Neuronal stem cell (in vitro differentiated cells): ENCODE results near the gene ELP6. TPM values are rescaled to one million over a fixed set of nuclear protein-coding genes. Genes with fewer than 3 reads are reported as not detected.

Source experiments
- DNase-seq: peaks from one replicate; pipeline ENCODE4 v3.0.0-alpha.2; 2013; ENCODE audit warnings: low spot score
- H2AFZ ChIP-seq: one replicate; pipeline ENCODE4 v1.6.1; 2013; ENCODE audit warnings: mild to moderate bottlenecking, low read length, inconsistent platforms
- H2AK5ac ChIP-seq: 2 replicates; pipeline ENCODE4 v1.6.1; 2013; ENCODE audit warnings: low read depth, mild to moderate bottlenecking, inconsistent platforms, low read length, moderate library complexity, mixed read lengths
- H2BK120ac ChIP-seq: 2 replicates; pipeline ENCODE4 v1.6.1; 2013; ENCODE audit warnings: low read depth, mild to moderate bottlenecking, inconsistent platforms, low read length, moderate library complexity, mixed read lengths
- H2BK12ac ChIP-seq: one replicate; pipeline ENCODE4 v1.6.1; 2013; ENCODE audit warnings: low read length, inconsistent platforms
- H2BK15ac ChIP-seq: 2 replicates; pipeline ENCODE4 v1.6.1; 2013; ENCODE audit warnings: mild to moderate bottlenecking, low read length, inconsistent platforms, mixed read lengths
- H2BK5ac ChIP-seq: one replicate; pipeline ENCODE4 v1.6.1; 2013; ENCODE audit warnings: inconsistent platforms, mild to moderate bottlenecking, low read length, moderate library complexity
- H3K14ac ChIP-seq: one replicate; pipeline ENCODE4 v1.6.1; 2013; ENCODE audit warnings: low read length, inconsistent platforms
- H3K18ac ChIP-seq: 2 replicates; pipeline ENCODE4 v1.6.1; 2013; ENCODE audit warnings: low read length, inconsistent platforms
- H3K23ac ChIP-seq: 2 replicates; pipeline ENCODE4 v1.6.1; 2013; ENCODE audit warnings: low read depth, mild to moderate bottlenecking, mixed read lengths, low read length, inconsistent platforms; ENCODE audit not compliant: poor library complexity
- H3K27ac ChIP-seq: replicated peaks from 3 replicates; pipeline ENCODE4 v1.5.1; 2013; ENCODE audit warnings: low read length, inconsistent platforms
- H3K27me3 ChIP-seq, 3 experiments: 2 replicates each; pipeline ENCODE4 v1.6.1; 2013; ENCODE audit warnings: low read length in 3 of 3, mild to moderate bottlenecking in 2 of 3, inconsistent platforms in 1 of 3, low read depth in 1 of 3, mixed read lengths in 1 of 3, moderate library complexity in 1 of 3; ENCODE audit not compliant: control insufficient read depth in 3 of 3, insufficient read depth in 3 of 3
- H3K36me3 ChIP-seq, 2 donors: replicated peaks in 1 of 2; 2 replicates each; pipeline ENCODE4 v1.6.1; 2013; ENCODE audit warnings: low read length in 2 of 2; ENCODE audit not compliant: control insufficient read depth in 2 of 2, insufficient read depth in 2 of 2
- H3K4ac ChIP-seq: 2 replicates; pipeline ENCODE4 v1.6.1; 2013; ENCODE audit warnings: inconsistent platforms, mild to moderate bottlenecking, low read length, moderate library complexity
- H3K4me1 ChIP-seq, 2 donors: 1 replicate in 1 of 2; 2 replicates in 1 of 2; pipeline ENCODE4 v1.6.1; 2013; ENCODE audit warnings: low read length in 2 of 2, low read depth in 1 of 2; ENCODE audit not compliant: control insufficient read depth in 2 of 2, insufficient read depth in 1 of 2
- H3K4me2 ChIP-seq: one replicate; pipeline ENCODE4 v1.6.1; 2013; ENCODE audit warnings: mild to moderate bottlenecking, low read length, inconsistent platforms; ENCODE audit not compliant: insufficient read depth, poor library complexity, severe bottlenecking
- H3K4me3 ChIP-seq, 2 donors: 2 replicates each; pipeline ENCODE4 v1.5.1; 2013; ENCODE audit warnings: low read length in 2 of 2, mild to moderate bottlenecking in 2 of 2, inconsistent platforms in 1 of 2, moderate library complexity in 1 of 2
- H3K79me1 ChIP-seq: one replicate; pipeline ENCODE4 v1.6.1; 2013; ENCODE audit warnings: low read depth, mild to moderate bottlenecking, inconsistent platforms, low read length, moderate library complexity
- H3K9ac ChIP-seq: one replicate; pipeline ENCODE4 v1.6.1; 2013; ENCODE audit warnings: mild to moderate bottlenecking, low read depth, low read length, inconsistent platforms; ENCODE audit not compliant: poor library complexity
- H3K9me3 ChIP-seq, 2 donors: replicated peaks in 1 of 2; 2 replicates each; pipeline versions ENCODE3 to v1.6.1; 2013; ENCODE audit warnings: low read length in 2 of 2, mild to moderate bottlenecking in 2 of 2, inconsistent platforms in 1 of 2, low read depth in 1 of 2, mixed read lengths in 1 of 2, moderate library complexity in 1 of 2; ENCODE audit not compliant: control insufficient read depth in 2 of 2, insufficient read depth in 1 of 2
- H4K8ac ChIP-seq: one replicate; pipeline ENCODE4 v1.6.1; 2013; ENCODE audit warnings: low read depth, mild to moderate bottlenecking, inconsistent platforms, low read length, moderate library complexity
- H4K91ac ChIP-seq: one replicate; pipeline ENCODE4 v1.6.1; 2013; ENCODE audit warnings: low read length, low read depth, mild to moderate bottlenecking, inconsistent platforms; ENCODE audit not compliant: poor library complexity
- WGBS, 2 donors: extraction: QIAGEN DNeasy Blood & Tissue Kit; methylation state at CpG; one replicate each; pipeline ENCODE4 v1.1.7; 2013; ENCODE audit warnings: missing lambda C conversion rate in 2 of 2, mixed read lengths in 1 of 2; ENCODE audit not compliant: insufficient read length in 2 of 2, insufficient replicate concordance in 1 of 2; ENCODE audit errors: extremely low coverage in 2 of 2; 5-methylcytosine and 5-hydroxymethylcytosine counted together
- small RNA-seq: library from polyadenylated mRNA; stranded (forward); fragments of <200 nt; extraction: miRNeasy Mini kit (QIAGEN cat#:217004); gene quantifications from one replicate; pipeline ENCODE3, GENCODE V24; 2013; ENCODE audit not compliant: insufficient read depth

ELP6 gene

DNA sequence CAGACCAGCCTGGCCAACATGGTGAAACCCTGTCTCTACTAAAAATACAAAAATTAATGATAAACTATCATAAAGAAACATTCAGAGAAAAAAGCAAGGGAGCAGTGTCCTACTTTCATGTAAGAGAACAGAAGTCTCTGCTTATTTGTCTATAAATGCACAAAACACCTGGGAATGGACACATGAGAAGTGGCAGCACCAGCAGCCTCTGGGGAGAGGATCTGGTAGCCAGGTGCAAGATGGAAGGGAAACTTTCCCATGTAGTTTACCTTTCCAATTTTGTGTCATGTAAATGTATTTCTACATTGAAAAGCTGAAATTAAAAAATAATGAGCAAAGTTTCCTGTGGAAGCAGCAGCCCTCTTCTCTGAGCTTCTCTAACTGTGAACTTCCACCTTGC lies 56.5 kb downstream of the ELP6 start:
- Histone ChIP-seq H2BK12ac (no peak overlapping the region), H3K9ac (no peak overlapping the region), H2AK5ac (no peak overlapping the region), H3K4me1 (peaks cover 0 to 1% of the 10 kb centered on the region in 2 donors), H3K27ac (no peak overlapping the region), H3K4me2 (no peak overlapping the region), H3K27me3 (no peaks in the 10 kb centered on the region), H4K8ac (no peak overlapping the region), H2BK15ac (no peak overlapping the region), H3K14ac (no peak overlapping the region), H3K4me3 (no peak overlapping the region), H4K91ac (no peak overlapping the region), H3K4ac (no peak overlapping the region), H3K18ac (no peak overlapping the region), H2BK120ac (no peak overlapping the region), H2BK5ac (no peak overlapping the region), H3K36me3 (no peaks in the 10 kb centered on the region), H2AFZ (no peak overlapping the region), H3K23ac (no peak overlapping the region), H3K79me1 (peaks cover 8% of the 10 kb centered on the region), H3K9me3 (peaks cover 0 to 4% of the 10 kb centered on the region in 2 donors)
- no peak for DNase-seq

DNA sequence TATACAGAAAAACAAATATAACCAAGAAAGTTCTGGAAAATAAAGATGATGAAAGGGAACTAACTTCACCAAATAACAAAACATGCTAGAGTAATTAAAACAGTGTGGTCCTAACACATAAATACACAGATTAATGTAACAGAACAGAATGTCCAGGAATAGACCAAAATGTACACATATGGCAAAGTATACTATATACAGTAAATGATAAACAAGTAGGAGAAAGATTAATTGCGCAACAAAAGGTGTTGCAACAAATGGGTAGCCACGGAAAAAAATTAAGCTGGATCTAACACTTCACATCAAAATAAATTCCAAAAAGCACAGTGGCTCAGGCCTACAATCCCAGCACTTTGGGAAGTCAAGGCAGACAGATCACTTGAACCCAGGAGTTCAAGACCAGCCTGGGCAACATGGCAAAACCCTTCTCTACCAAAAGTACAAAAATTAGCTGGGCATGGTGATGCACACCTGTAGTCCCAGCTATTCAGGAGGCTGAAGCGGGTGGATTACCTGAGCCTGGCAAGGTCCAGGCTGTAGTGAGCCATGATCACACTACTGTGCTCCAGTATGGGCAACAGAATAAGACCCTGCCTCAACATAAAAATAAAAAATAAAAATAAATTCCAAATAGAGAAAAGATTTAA lies 57.6 kb downstream of the ELP6 start:
- no peak overlapping the region for H3K4ac ChIP-seq
- H3K4me1 ChIP-seq: no peaks in the 10 kb centered on the region
- H2BK12ac ChIP-seq: no peak overlapping the region
- no peak overlapping the region for H2BK5ac ChIP-seq
- no peak for DNase-seq
- no peak overlapping the region for H3K18ac ChIP-seq
- no peak overlapping the region for H2AK5ac ChIP-seq
- no CpG with 5 or more reads among the region's 3 CpGs for WGBS, 2 donors
- no peak overlapping the region for H3K27ac ChIP-seq
- peaks cover 8% of the 10 kb centered on the region for H3K79me1 ChIP-seq
- no peak overlapping the region for H4K91ac ChIP-seq
- no peak overlapping the region for H3K23ac ChIP-seq
- no peak overlapping the region for H4K8ac ChIP-seq
- no peak overlapping the region for H3K4me2 ChIP-seq
- no peak overlapping the region for H3K14ac ChIP-seq
- H3K9ac ChIP-seq: no peak overlapping the region
- no peak overlapping the region for H2BK15ac ChIP-seq
- no peak overlapping the region for H2BK120ac ChIP-seq
- no peak overlapping the region for H2AFZ ChIP-seq
- H3K4me3 ChIP-seq: no peak overlapping the region
- no peaks in the 10 kb centered on the region for H3K36me3 ChIP-seq
- H3K9me3 ChIP-seq: peaks cover 0 to 4% of the 10 kb centered on the region in 2 donors
- no peaks in the 10 kb centered on the region for H3K27me3 ChIP-seq

DNA sequence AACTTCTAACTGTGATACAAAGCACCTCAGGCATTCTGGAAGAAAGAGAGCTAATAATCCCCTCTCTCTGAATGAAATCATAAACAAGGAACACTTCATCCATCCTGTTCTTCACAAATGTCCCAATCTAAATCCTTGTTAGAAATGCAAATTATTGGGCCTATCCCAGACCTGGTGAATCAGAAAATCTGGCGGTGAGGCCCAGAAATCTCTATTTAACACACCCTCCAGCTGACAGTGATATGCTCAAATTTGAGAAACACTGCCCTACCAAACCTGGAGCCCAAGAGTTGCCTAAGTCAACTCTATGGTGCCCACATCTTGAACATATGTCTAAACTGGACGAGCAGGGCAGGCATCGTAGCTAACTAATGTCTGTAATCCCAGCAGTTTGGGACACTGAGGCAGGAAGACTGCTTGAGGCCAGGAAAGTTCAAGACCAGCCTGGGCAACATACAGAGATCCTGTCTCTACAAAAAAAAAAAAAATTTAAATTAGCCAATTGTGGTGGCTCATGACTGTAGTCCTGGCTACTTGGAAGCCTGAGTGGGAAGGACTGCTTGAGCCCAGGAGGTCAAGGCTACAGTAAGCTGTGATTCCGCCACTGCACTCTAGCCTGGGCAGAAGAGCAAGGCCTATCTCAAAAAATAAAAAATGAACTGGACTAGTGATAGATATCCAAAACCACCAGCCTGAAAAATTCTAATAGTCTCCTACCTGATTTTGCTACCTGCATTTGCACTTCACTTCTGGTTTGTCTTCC lies 60.9 kb downstream of the ELP6 start:
- Histone ChIP-seq H3K27me3 (no peaks in the 10 kb centered on the region), H3K9me3 (no peaks in the 10 kb centered on the region), H3K4me3 (no peak overlapping the region), H3K23ac (no peak overlapping the region), H3K14ac (no peak overlapping the region), H2BK15ac (no peak overlapping the region), H2BK5ac (no peak overlapping the region), H3K4me1 (no peaks in the 10 kb centered on the region), H3K9ac (no peak overlapping the region), H3K79me1 (peaks cover 5% of the 10 kb centered on the region), H3K4ac (no peak overlapping the region), H3K36me3 (no peaks in the 10 kb centered on the region), H2AFZ (no peak overlapping the region), H2AK5ac (no peak overlapping the region), H3K27ac (no peak overlapping the region), H4K91ac (no peak overlapping the region), H2BK120ac (no peak overlapping the region), H4K8ac (no peak overlapping the region), H3K18ac (no peak overlapping the region), H3K4me2 (no peak overlapping the region), H2BK12ac (no peak overlapping the region)
- no peak for DNase-seq
- no CpG with 5 or more reads among the region's 4 CpGs for WGBS, 2 donors

Small RNAs within 50 kb of the gene (small RNA-seq; reads per million reads assigned to genes)
- not detected for gene AC099778.2
- gene RN7SL870P: not detected
